Peyer's patch (tissue), 4 donors: ENCODE results near the gene SLF2. TPM values are rescaled to one million over a fixed set of nuclear protein-coding genes. Genes with fewer than 3 reads are reported as not detected.
A peak's percentile ranks its signal among the peaks of the same experiment; 100 is the strongest.

Source experiments
- DNase-seq, 3 donors: peaks; one replicate each; pipeline ENCODE4 v3.0.0-alpha.2; 2017 to 2019
- H3K27ac ChIP-seq, 4 donors: fragments of 200-600 bp; sonication (generic); one replicate each; pipeline ENCODE4 v1.5.1; 2016 to 2019
- H3K27me3 ChIP-seq, 2 donors: fragments of 200-600 bp; sonication (generic); one replicate each; pipeline ENCODE4 v1.5.1; 2019
- H3K36me3 ChIP-seq, 3 donors: fragments of 200-600 bp; sonication (generic); one replicate each; pipeline ENCODE4 v1.5.1; 2016 to 2019
- H3K4me1 ChIP-seq, 4 donors: fragments of 200-600 bp; sonication (generic); one replicate each; pipeline ENCODE4 v1.5.1; 2016 to 2019
- H3K4me3 ChIP-seq, 4 donors: fragments of 200-600 bp; sonication (generic); 1 replicate in 3 of 4; 2 replicates in 1 of 4; pipeline ENCODE4 v1.5.1; 2016 to 2019; ENCODE audit warnings: mild to moderate bottlenecking in 1 of 4
- H3K9me3 ChIP-seq, 4 donors: fragments of 200-600 bp; sonication (generic); one replicate each; pipeline ENCODE4 v1.5.1; 2016 to 2019; ENCODE audit warnings: mild to moderate bottlenecking in 1 of 4
- CTCF ChIP-seq, 6 experiments: fragments of 450-650 bp in 4 of 6; fragments of 200-600 bp in 2 of 6; sonication (generic) in 1 of 6; IDR thresholded peaks; one replicate each; pipeline ENCODE4 v1.5.1; 2017 to 2019; ENCODE audit warnings: antibody characterized with exemption in 6 of 6, mild to moderate bottlenecking in 3 of 6, moderate library complexity in 1 of 6
- POLR2A ChIP-seq, 2 donors: fragments of 450-650 bp; IDR thresholded peaks; one replicate each; pipeline ENCODE4 v1.5.1; 2017; ENCODE audit warnings: antibody characterized with exemption in 2 of 2, mild to moderate bottlenecking in 2 of 2, moderate library complexity in 2 of 2
- total RNA-seq, 4 donors: library from RNA; depleted of rRNA; stranded (reverse); fragments of >200 nt; gene quantifications; one replicate each; pipeline ENCODE4 v1.1.0, GENCODE V29; 2016

The SLF2 gene
- total RNA-seq, 4 donors from 2014 or later, result 11.0 to 37.2 (median 32.0) TPM

- no peak for DNase-seq
- Histone ChIP-seq H3K36me3 (no peaks in the 10 kb centered on the region), H3K9me3 (no peaks in the 10 kb centered on the region), H3K27ac (no peak overlapping the region), H3K27me3 (no peaks in the 10 kb centered on the region), H3K4me1 (peaks cover 0 to 5% (median 3%) of the 10 kb centered on the region in 4 donors), H3K4me3 (no peak overlapping the region)
- TF ChIP-seq POLR2A (IDR thresholded peaks at IDR 0.05) (no peak), CTCF (IDR thresholded peaks at IDR 0.05) (no peak)
Observed at GRCh38 chr10:100907773-100908363, 4.9 kb upstream of the SLF2 start.

GRCh38 chr10:100908378-100908777, 4.4 kb upstream of the SLF2 start:
- TF ChIP-seq POLR2A (IDR thresholded peaks at IDR 0.05) (no peak), CTCF (IDR thresholded peaks at IDR 0.05) (no peak)
- H3K36me3 ChIP-seq, result no peaks in the 10 kb centered on the region
- no peaks in the 10 kb centered on the region for H3K9me3 ChIP-seq
- no peaks in the 10 kb centered on the region for H3K27me3 ChIP-seq
- no peak for DNase-seq
- H3K4me1 ChIP-seq, result peaks cover 0 to 6% (median 3%) of the 10 kb centered on the region in 4 donors
- H3K4me3 ChIP-seq, result no peak overlapping the region
- H3K27ac ChIP-seq, result no peak overlapping the region

GRCh38 chr10:100909501-100910263, 3.1 kb upstream of the SLF2 start:
- DNase-seq, result no peak

GRCh38 chr10:100911472-100911871, 1.3 kb upstream of the SLF2 start:
- Histone ChIP-seq H3K4me3 (no peak overlapping the region), H3K4me1 (peaks cover 0 to 18% (median 9%) of the 10 kb centered on the region in 4 donors), H3K9me3 (no peaks in the 10 kb centered on the region), H3K27ac (peak overlapping the region in 1 of 4 donors; percentile 93), H3K36me3 (peaks cover 0 to 3% (median 0%) of the 10 kb centered on the region in 3 donors), H3K27me3 (no peaks in the 10 kb centered on the region)
- DNase-seq, result no peak
- TF ChIP-seq CTCF (IDR thresholded peaks at IDR 0.05) (no peak), POLR2A (IDR thresholded peaks at IDR 0.05) (no peak)

More at GRCh38 chr10:100909501-100910263, 3.1 kb upstream of the SLF2 start:
- H3K4me1 ChIP-seq, result peaks cover 0 to 17% (median 9%) of the 10 kb centered on the region in 4 donors
- no peaks in the 10 kb centered on the region for H3K27me3 ChIP-seq
- no peaks in the 10 kb centered on the region for H3K9me3 ChIP-seq
- H3K27ac ChIP-seq, result no peak overlapping the region
- no peak overlapping the region for H3K4me3 ChIP-seq
- no peak for TF ChIP-seq POLR2A (IDR thresholded peaks at IDR 0.05)
- TF ChIP-seq CTCF (IDR thresholded peaks at IDR 0.05), result no peak
- H3K36me3 ChIP-seq, result no peaks in the 10 kb centered on the region

GRCh38 chr10:100912013-100912604, 654 bp upstream of the SLF2 start:
- Histone ChIP-seq H3K27ac (peak overlapping the region; percentile 85 to 98 (median 92)), H3K9me3 (no peaks in the 10 kb centered on the region), H3K4me3 (peak overlapping the region; percentile 75 to 99 (median 92)), H3K36me3 (peaks cover 0 to 9% (median 0%) of the 10 kb centered on the region in 3 donors), H3K27me3 (no peaks in the 10 kb centered on the region), H3K4me1 (peaks cover 0 to 18% (median 9%) of the 10 kb centered on the region in 4 donors)
- TF ChIP-seq POLR2A (IDR thresholded peaks at IDR 0.05), result no peak
- no peak for TF ChIP-seq CTCF (IDR thresholded peaks at IDR 0.05)
- no peak for DNase-seq
